ENCODE measurements around the gene CBLB. TPM values are rescaled to one million over a fixed set of nuclear protein-coding genes. Genes with fewer than 3 reads are reported as not detected.

CBLB gene
- total and polyA plus RNA-seq, 2 experiments from 2014 or later, result 20.5 to 47.7 TPM

- H3K27ac Mint-ChIP-seq, result peak overlapping the region; percentile 3; the same call in 1 of the 2 replicates
- no peak for ATAC-seq
Measured at GRCh38 chr3:105747060-105747541, 121.7 kb downstream of the CBLB start.

GRCh38 chr3:105746231-105746996 is 122.4 kb downstream of the CBLB start:
- Histone ChIP-seq H3K4me2 (no peak overlapping the region), H3K36me3 (ENCODE audit: insufficient read depth) (0 out of 2 replicates have a peak, but pooled peaks cover 4% of the 10 kb centered on the region), H2AFZ (no peak overlapping the region), H4K20me1 (replicated peaks; ENCODE audit: insufficient read depth) (no peaks in the 10 kb centered on the region), H3K27ac (ENCODE audit: low read depth) (no peak overlapping the region), H3K27me3 (ENCODE audit: insufficient read depth) (no peaks in the 10 kb centered on the region), H3F3A (replicated peaks; ENCODE audit: low read depth) (no peaks in the 10 kb centered on the region), H3K4me1 (ENCODE audit: insufficient read depth) (peaks cover 19% of the 10 kb centered on the region; the same call in 1 of the 2 replicates), H3K79me2 (replicated peaks; ENCODE audit: insufficient read depth) (peaks cover 4% of the 10 kb centered on the region; the same call in 1 of the 2 replicates), H3K9me2 (ENCODE audit: insufficient read depth) (no peaks in the 10 kb centered on the region), H3K4me3 (no peak overlapping the region)
- Mint-ChIP-seq H3K4me3 (no peak overlapping the region), H3K36me3 (ENCODE audit: low read depth) (peaks cover 16% of the 10 kb centered on the region; the same call in 2 of the 3 replicates), H3K27me3 (ENCODE audit: insufficient read depth, low read depth, poor library complexity) (no peaks in the 10 kb centered on the region), H3K9me3 (peaks cover 2% of the 10 kb centered on the region; the same call in 1 of the 3 replicates), H3K27ac (peak overlapping the region; percentile 46; the same call in 1 of the 2 replicates), H3K4me1 (peaks cover 22% of the 10 kb centered on the region)
- no peak for DNase-seq (ENCODE audit: low spot score)
- no peak for ATAC-seq
- no peak for TF ChIP-seq STAT1 (IDR thresholded peaks at IDR 0.05; ENCODE audit: unreplicated experiment)
- TF ChIP-seq ZNF114 (CRISPR knock-in tag; IDR thresholded peaks at IDR 0.05), result no peak
- TF ChIP-seq EZH2 (IDR thresholded peaks at IDR 0.05; ENCODE audit: low read depth, unreplicated experiment), result no peak
- no peak for TF ChIP-seq REST (IDR thresholded peaks at IDR 0.05; ENCODE audit: unreplicated experiment)
- TF ChIP-seq ZNF462 (CRISPR knock-in tag; IDR thresholded peaks at IDR 0.05), result no peak
- no peak for TF ChIP-seq ETS1 (IDR thresholded peaks at IDR 0.05)
- TF ChIP-seq NANOG (IDR thresholded peaks at IDR 0.05; ENCODE audit: borderline replicate concordance), result no peak
- TF ChIP-seq CREB1 (CRISPR knock-in tag; IDR thresholded peaks at IDR 0.05; ENCODE audit: low read depth), result no peak
- TF ChIP-seq POLR2AphosphoS5 (IDR thresholded peaks at IDR 0.05; ENCODE audit: low read depth), result no peak

More at GRCh38 chr3:105747060-105747541, 121.7 kb downstream of the CBLB start:
- H3K4me1 ChIP-seq (ENCODE audit: insufficient read depth), result peaks cover 19% of the 10 kb centered on the region; the same call in 1 of the 2 replicates
- TF ChIP-seq ZNF331 (CRISPR knock-in tag; IDR thresholded peaks at IDR 0.05; ENCODE audit: low read depth), result no peak
- no peaks in the 10 kb centered on the region for H3K9me2 ChIP-seq (ENCODE audit: insufficient read depth)
- H3K4me3 ChIP-seq, result no peak overlapping the region
- peaks cover 22% of the 10 kb centered on the region for H3K4me1 Mint-ChIP-seq
- no peaks in the 10 kb centered on the region for H3K27me3 ChIP-seq (ENCODE audit: insufficient read depth)
- no peak for DNase-seq (ENCODE audit: low spot score)
- peaks cover 11% of the 10 kb centered on the region; the same call in 2 of the 3 replicates for H3K36me3 Mint-ChIP-seq (ENCODE audit: low read depth)
- no peak overlapping the region for H2AFZ ChIP-seq
- no peaks in the 10 kb centered on the region for H3F3A ChIP-seq (replicated peaks; ENCODE audit: low read depth)
- no peak overlapping the region for H3K27ac ChIP-seq (ENCODE audit: low read depth)
- H3K36me3 ChIP-seq (ENCODE audit: insufficient read depth), result 0 out of 2 replicates have a peak, but pooled peaks cover 4% of the 10 kb centered on the region
- H3K4me2 ChIP-seq, result no peak overlapping the region
- no peak overlapping the region for H3K4me3 Mint-ChIP-seq
- H3K27me3 Mint-ChIP-seq (ENCODE audit: insufficient read depth, low read depth, poor library complexity), result no peaks in the 10 kb centered on the region
- H4K20me1 ChIP-seq (replicated peaks; ENCODE audit: insufficient read depth), result no peaks in the 10 kb centered on the region
- H3K79me2 ChIP-seq (replicated peaks; ENCODE audit: insufficient read depth), result peaks cover 4% of the 10 kb centered on the region; the same call in 1 of the 2 replicates
- no peaks in the 10 kb centered on the region for H3K9me3 Mint-ChIP-seq

Measured in GM23338 (cell line).